Spleen (tissue), 13 donors: ENCODE data around the gene RBPMS2. TPM values are rescaled to one million over a fixed set of nuclear protein-coding genes. Genes with fewer than 3 reads are reported as not detected.
A peak's percentile ranks its signal among the peaks of the same experiment; 100 is the strongest.
"Not testable (repeated sequence)": the region's sequence is repeated elsewhere in the genome, so short reads cannot be mapped to it uniquely, and the experiment has no call there.

Experiments used
- DNase-seq: peaks from one replicate; pipeline ENCODE4 v3.0.0-alpha.2; 2020
- H3K27ac ChIP-seq, 8 donors: fragments of 200-600 bp; sonication (generic) in 7 of 8; 1 replicate in 4 of 8; 2 replicates in 4 of 8; pipeline versions ENCODE4 v1.5.0 to v1.8.0; 2016 to 2021; ENCODE audit warnings: inconsistent platforms in 4 of 8, mild to moderate bottlenecking in 4 of 8, moderate library complexity in 1 of 8
- H3K27me3 ChIP-seq, 7 donors: fragments of 200-600 bp; sonication (generic) in 6 of 7; replicated peaks in 1 of 7; 1 replicate in 4 of 7; 2 replicates in 3 of 7; pipeline versions ENCODE4 v1.5.0 to v1.8.0; 2016 to 2021; ENCODE audit warnings: inconsistent platforms in 3 of 7, mild to moderate bottlenecking in 1 of 7
- H3K36me3 ChIP-seq, 6 donors: fragments of 200-600 bp; sonication (generic) in 5 of 6; 1 replicate in 4 of 6; 2 replicates in 2 of 6; pipeline versions ENCODE4 v1.5.0 to v1.8.0; 2016 to 2021; ENCODE audit warnings: inconsistent platforms in 2 of 6
- H3K4me1 ChIP-seq, 6 donors: fragments of 200-600 bp; sonication (generic) in 5 of 6; 1 replicate in 3 of 6; 2 replicates in 3 of 6; pipeline versions ENCODE4 v1.5.0 to v1.8.0; 2016 to 2021; ENCODE audit warnings: inconsistent platforms in 3 of 6
- H3K4me3 ChIP-seq, 8 donors: fragments of 200-600 bp; sonication (generic) in 7 of 8; 1 replicate in 4 of 8; 2 replicates in 4 of 8; pipeline versions ENCODE4 v1.5.0 to v1.8.0; 2016 to 2021; ENCODE audit warnings: inconsistent platforms in 4 of 8, mild to moderate bottlenecking in 4 of 8, moderate library complexity in 2 of 8
- H3K9me3 ChIP-seq, 8 donors: fragments of 200-600 bp; sonication (generic) in 7 of 8; 1 replicate in 4 of 8; 2 replicates in 4 of 8; pipeline versions ENCODE4 v1.5.0 to v1.8.0; 2016 to 2021; ENCODE audit warnings: inconsistent platforms in 4 of 8
- CTCF ChIP-seq, 11 experiments: fragments of 200-600 bp in 7 of 11; fragments of 450-650 bp in 4 of 11; sonication (generic) in 4 of 11; IDR thresholded peaks in 8 of 11; conservative IDR thresholded peaks in 3 of 11; 1 replicate in 7 of 11; 2 replicates in 4 of 11; pipeline versions ENCODE4 v1.4.0 to v1.8.0; 2016 to 2021; ENCODE audit warnings: antibody characterized with exemption in 11 of 11, inconsistent platforms in 4 of 11, mild to moderate bottlenecking in 1 of 11
- POLR2A ChIP-seq, 3 donors: fragments of 450-650 bp; IDR thresholded peaks; one replicate each; pipeline ENCODE4 v1.5.1; 2017; ENCODE audit warnings: antibody characterized with exemption in 3 of 3, mild to moderate bottlenecking in 1 of 3
- POLR2AphosphoS5 ChIP-seq, 3 donors: sonication (generic); formaldehyde crosslinking; IDR thresholded peaks; one replicate each; pipeline ENCODE4 v1.5.1; 2017; ENCODE audit warnings: antibody characterized with exemption in 3 of 3
- WGBS, 5 donors: extraction: QIAGEN DNeasy Blood & Tissue Kit in 3 of 5; methylation state at CpG; one replicate each; pipeline versions ENCODE4 v1.1.5 to v1.1.7; 2013 to 2018; 5-methylcytosine and 5-hydroxymethylcytosine counted together
- intact Hi-C: fragments of 100-400 bp; cut with DNase I; formaldehyde crosslinking; loops from one replicate; pipeline ENCODE4 v1.15.0; 2023; ENCODE audit warnings: low total_unique reads
- long read RNA-seq, 2 donors: transcript quantifications; one replicate each; lab custom pipeline, GENCODE V29; 2026
- polyA plus RNA-seq, 3 donors: library from polyadenylated mRNA; stranded (reverse); fragments of 200-250 nt; gene quantifications; one replicate each; pipeline ENCODE4 v1.2.1, GENCODE V29; 2013
- total RNA-seq, 7 donors: library from RNA; depleted of rRNA in 3 of 7; stranded (reverse); fragments of >200 nt in 3 of 7; fragmentation: NEBNext Ultra II Directional in 4 of 7; extraction: Animal tissue kit (Norgen Biotek cat#: 25700) in 4 of 7; gene quantifications; one replicate each; pipeline versions ENCODE4 v1.1.0 to v1.2.1, GENCODE V29; 2016 to 2021
- donor health status: healthy with polysubstance abuse.
- donor health status: DM: no; HTN: no; CAD: no; lungs with moderate emphysema.
- donor health status: DM: no; HTN: no; CAD: no.
- donor health status: Bipolar disorder and iron deficiency.
- donor health status: healthy.
- donor health status: DM: no; HTN: no; CAD: no.
- donor health status: DM: yes; HTN: yes; CAD: no.

The RBPMS2 gene
- total RNA-seq = 1 to 10 TPM; 1.2 to 6.0 (median 3.3) TPM
- 1 to 10 TPM; 1.0 to 3.0 (median 1.2) TPM for polyA plus RNA-seq
- long read RNA-seq, donor 1 = 0 reads
- long read RNA-seq, donor 2, partial matches to known transcripts = 0 of 4 reads
- long read RNA-seq, donor 2, other reads (novel, unspliced or antisense) = 0 of 4 reads

DNA sequence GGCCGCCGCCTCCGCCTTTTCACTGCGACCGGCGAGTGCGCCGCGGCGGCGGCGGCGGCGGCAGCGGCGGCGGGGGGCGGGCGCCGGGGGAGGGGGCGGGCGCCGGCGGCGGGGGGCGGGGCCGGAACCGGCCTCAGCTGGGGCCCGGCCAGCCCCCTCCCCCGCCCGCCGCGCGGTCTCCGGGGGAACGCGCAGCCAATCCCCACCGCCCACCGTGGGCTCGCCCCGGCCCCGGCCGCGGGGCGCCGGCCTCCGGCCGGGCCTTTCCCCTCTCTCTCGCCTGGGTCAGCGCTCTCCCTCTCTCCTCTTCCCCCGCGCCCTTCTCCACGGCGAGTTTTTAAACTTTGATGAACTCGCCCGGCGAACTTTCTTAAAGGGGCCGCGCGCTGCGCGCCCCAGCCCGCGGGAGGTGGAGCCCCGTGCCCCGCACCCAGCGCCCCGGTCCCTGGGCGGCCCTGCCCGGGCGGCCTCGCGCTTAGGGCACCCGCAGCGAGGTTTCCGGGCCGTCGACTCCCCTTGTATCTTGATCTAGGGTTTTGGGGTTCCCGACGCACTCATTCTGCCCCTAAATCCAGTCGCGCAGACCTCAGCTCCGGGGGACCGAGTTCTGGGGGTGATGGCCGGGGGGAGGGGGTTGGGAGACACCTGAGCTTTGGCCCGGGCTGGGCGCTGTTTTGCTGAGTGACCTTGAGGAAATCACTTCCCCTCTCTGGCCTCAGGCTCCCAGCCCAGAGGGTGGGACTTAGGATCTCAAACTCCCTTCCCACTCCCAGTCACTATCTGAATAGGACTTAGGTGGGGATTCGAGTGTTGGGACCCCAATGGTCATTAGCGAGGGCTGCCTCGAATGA, at the start of gene RBPMS2:
TSS of gene RBPMS2 (minus strand) at position 39 of the 851 bp plus-strand sequence. CDS start 270 bp downstream, outside the sequence.
- Histone ChIP-seq H3K36me3 (no peaks in the 10 kb centered on the region), H3K27me3 (peaks cover 0 to 49% (median 14%) of the 10 kb centered on the region in 7 donors), H3K4me3 (peak within 1 kb of the TSS; percentile 38 to 76 (median 60)), H3K4me1 (peaks cover 0 to 28% (median 14%) of the 10 kb centered on the region in 6 donors), H3K9me3 (no peaks in the 10 kb centered on the region), H3K27ac (peak within 1 kb of the TSS in 7 of 8 donors; percentile 22 to 80 (median 74))
- intact Hi-C loops = no loop called here
- no peak for TF ChIP-seq CTCF (IDR thresholded peaks at IDR 0.05 in 8 of 11, conservative IDR thresholded peaks at IDR 0.05 in 3 of 11)
- no peak for TF ChIP-seq POLR2A (IDR thresholded peaks at IDR 0.05)
- no peak for TF ChIP-seq POLR2AphosphoS5 (IDR thresholded peaks at IDR 0.05)
- 1 to 6% (median 2%) methylated on average over 33 to 64 of the region's 90 CpGs for WGBS, 5 donors
- no peak for DNase-seq

GRCh38 chr15:64824929-64825430, 49.6 kb upstream of the RBPMS2 start:
- intact Hi-C loops = no loop called here
- 1 to 3% (median 1%) methylated on average over 8 to 17 of the region's 17 CpGs for WGBS, 5 donors

GRCh38 chr15:64816452-64816851, 41.1 kb upstream of the RBPMS2 start:
- H3K36me3 ChIP-seq = peaks cover 0 to 41% (median 0%) of the 10 kb centered on the region in 6 donors
- no peak for TF ChIP-seq CTCF (IDR thresholded peaks at IDR 0.05 in 8 of 11, conservative IDR thresholded peaks at IDR 0.05 in 3 of 11)
- no peak for TF ChIP-seq POLR2A (IDR thresholded peaks at IDR 0.05)
- TF ChIP-seq POLR2AphosphoS5 (IDR thresholded peaks at IDR 0.05) = no peak
- no peaks in the 10 kb centered on the region for H3K27me3 ChIP-seq
- no peaks in the 10 kb centered on the region for H3K9me3 ChIP-seq
- intact Hi-C loops = no loop called here
- DNase-seq = no peak
- no peak overlapping the region for H3K4me3 ChIP-seq
- peaks cover 0 to 7% (median 2%) of the 10 kb centered on the region in 6 donors for H3K4me1 ChIP-seq
- 90 to 97% (median 95%) methylated on average over 6 to 13 of the region's 13 CpGs for WGBS, 5 donors
- no peak overlapping the region for H3K27ac ChIP-seq

More at GRCh38 chr15:64824929-64825430, 49.6 kb upstream of the RBPMS2 start:
- Histone ChIP-seq H3K27me3 (peaks cover 0 to 17% (median 6%) of the 10 kb centered on the region in 7 donors), H3K4me1 (peaks cover 18 to 39% (median 35%) of the 10 kb centered on the region in 6 donors), H3K9me3 (no peaks in the 10 kb centered on the region), H3K27ac (peak overlapping the region in 5 of 8 donors; percentile 75 to 87 (median 79)), H3K36me3 (peaks cover 0 to 13% (median 0%) of the 10 kb centered on the region in 6 donors), H3K4me3 (peak overlapping the region; percentile 36 to 78 (median 48))
- TF ChIP-seq POLR2AphosphoS5 (IDR thresholded peaks at IDR 0.05) = no peak
- TF ChIP-seq CTCF (IDR thresholded peaks at IDR 0.05 in 8 of 11, conservative IDR thresholded peaks at IDR 0.05 in 3 of 11) = no peak
- no peak for TF ChIP-seq POLR2A (IDR thresholded peaks at IDR 0.05)
- no peak for DNase-seq

- DNase-seq, H3K4me3 ChIP-seq, H3K27me3 ChIP-seq, intact Hi-C loops, H3K9me3 ChIP-seq: not testable (repeated sequence)
- WGBS, 5 donors = 63 to 82% (median 67%) methylated on average over 4 of the region's 4 CpGs
- Histone ChIP-seq H3K36me3 (peaks cover 0 to 29% (median 0%) of the 10 kb centered on the region in 6 donors), H3K4me1 (peaks cover 0 to 11% (median 5%) of the 10 kb centered on the region in 6 donors), H3K27ac (peak overlapping the region in 2 of 8 donors; percentile 11 to 61)
These were observed 39.6 kb upstream of the RBPMS2 start for GRCh38 chr15:64814965-64815364.

DNA sequence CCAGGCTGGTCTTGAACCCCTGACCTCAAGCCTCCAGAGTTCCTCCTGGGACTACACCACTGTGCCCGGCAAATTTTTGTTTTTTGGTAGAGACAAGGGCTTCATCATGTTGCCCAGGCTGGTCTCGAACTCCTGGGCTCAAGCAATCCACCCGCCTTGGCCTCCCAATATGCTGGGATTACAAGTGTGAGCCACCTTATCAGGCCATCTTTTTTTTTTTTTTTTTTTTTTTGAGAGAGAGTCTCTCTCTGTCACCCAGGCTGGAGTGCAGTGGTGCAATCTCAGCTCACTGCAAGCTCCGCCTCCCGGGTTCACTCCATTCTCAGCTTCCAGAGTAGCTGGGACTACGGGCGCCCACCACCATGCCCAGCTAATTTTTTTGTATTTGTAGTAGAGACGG, 38.9 kb upstream of the RBPMS2 start:
- H3K27ac ChIP-seq, H3K9me3 ChIP-seq, H3K4me3 ChIP-seq, DNase-seq, H3K27me3 ChIP-seq, intact Hi-C loops: not testable (repeated sequence)
- H3K4me1 ChIP-seq = peaks cover 0 to 17% (median 6%) of the 10 kb centered on the region in 6 donors
- peaks cover 0 to 22% (median 0%) of the 10 kb centered on the region in 6 donors for H3K36me3 ChIP-seq
- WGBS, 5 donors = 95 to 98% (median 97%) methylated on average over 8 of the region's 8 CpGs
